ENCODE data around the gene BEND4. TPM values are rescaled to one million over a fixed set of nuclear protein-coding genes. Genes with fewer than 3 reads are reported as not detected.
"Not testable (repeated sequence)": the region's sequence is repeated elsewhere in the genome, so short reads cannot be mapped to it uniquely, and the experiment has no call there.

BEND4 gene
- polyA plus RNA-seq (2011; rRNA removed) (not detected in 2 replicates), polyA minus RNA-seq (2011; rRNA and poly(A)+ RNA removed) (not detected in 2 replicates)

DNA sequence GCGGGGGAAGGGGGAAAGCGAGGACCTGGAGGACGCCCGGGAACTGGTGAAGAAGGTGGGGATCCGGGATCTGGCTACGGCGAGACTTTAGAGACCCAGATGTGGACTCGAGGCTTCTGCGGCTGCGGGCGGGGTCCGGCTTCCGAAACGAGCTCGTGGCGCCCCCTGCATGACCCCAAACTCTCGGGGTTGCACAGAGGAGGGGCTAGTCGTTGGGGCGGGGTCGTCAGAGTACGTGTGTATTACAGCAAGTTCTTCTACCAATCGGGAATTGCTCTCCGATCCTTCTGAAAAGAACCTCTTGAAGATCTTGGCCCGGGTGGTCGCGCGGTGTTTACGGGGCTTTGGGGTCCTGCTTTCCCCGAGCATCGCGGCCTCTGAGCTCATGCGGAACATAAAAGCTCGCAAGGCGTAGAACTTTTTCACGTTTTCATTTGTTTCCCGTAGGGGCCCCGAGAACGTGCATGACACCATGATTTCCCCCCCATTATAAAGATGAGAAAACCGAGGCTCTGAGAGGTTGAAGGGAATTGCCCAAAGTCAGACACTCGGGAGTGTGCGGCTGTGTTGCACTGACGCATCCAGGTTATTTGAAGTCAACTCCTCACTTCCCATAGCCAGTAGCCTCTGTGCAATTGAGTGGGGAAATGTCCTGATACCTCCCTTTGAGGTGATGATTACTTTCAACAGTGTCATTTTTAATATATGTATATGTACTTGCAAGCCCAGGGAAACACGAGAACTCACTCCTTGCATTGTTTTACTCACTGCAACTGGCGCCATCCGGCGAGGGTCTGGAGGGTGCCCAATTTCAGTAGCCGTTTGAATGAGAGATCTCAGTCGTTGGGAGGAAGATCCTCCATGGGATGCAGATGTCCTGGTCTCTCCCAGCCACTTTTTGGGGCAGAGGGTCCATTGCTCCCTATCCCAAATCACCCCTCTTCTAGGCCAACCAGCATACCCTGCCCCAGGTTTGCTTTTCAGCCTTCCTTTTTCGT is at the start of gene BEND4:
BEND4 (minus strand) TSS at position 149 of the 998 bp plus-strand sequence. CDS start 512 bp downstream, outside the sequence.
- no peak for DNase-seq (ENCODE audit: low read depth)
- Histone ChIP-seq H3K4me3 (ENCODE audit: low read depth, low read length) (no peak within 1 kb of the TSS), H3K27me3 (ENCODE audit: control insufficient read depth, insufficient read depth, low read length) (peaks cover 24% of the 10 kb centered on the region), H3K36me3 (ENCODE audit: control insufficient read depth, insufficient read depth, low read length) (no peaks in the 10 kb centered on the region)
- ChIA-PET POLR2A (no interaction called here), CTCF (no interaction called here)
- TF ChIP-seq, protein P1, sequence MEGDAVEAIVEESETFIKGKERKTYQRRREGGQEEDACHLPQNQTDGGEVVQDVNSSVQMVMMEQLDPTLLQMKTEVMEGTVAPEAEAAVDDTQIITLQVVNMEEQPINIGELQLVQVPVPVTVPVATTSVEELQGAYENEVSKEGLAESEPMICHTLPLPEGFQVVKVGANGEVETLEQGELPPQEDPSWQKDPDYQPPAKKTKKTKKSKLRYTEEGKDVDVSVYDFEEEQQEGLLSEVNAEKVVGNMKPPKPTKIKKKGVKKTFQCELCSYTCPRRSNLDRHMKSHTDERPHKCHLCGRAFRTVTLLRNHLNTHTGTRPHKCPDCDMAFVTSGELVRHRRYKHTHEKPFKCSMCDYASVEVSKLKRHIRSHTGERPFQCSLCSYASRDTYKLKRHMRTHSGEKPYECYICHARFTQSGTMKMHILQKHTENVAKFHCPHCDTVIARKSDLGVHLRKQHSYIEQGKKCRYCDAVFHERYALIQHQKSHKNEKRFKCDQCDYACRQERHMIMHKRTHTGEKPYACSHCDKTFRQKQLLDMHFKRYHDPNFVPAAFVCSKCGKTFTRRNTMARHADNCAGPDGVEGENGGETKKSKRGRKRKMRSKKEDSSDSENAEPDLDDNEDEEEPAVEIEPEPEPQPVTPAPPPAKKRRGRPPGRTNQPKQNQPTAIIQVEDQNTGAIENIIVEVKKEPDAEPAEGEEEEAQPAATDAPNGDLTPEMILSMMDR (IDR thresholded peaks at IDR 0.05; ENCODE audit: insufficient read depth, low read depth, low read length): no peak

GRCh38 chr4:42197341-42197740 is 44.9 kb upstream of the BEND4 start:
- TF ChIP-seq, protein P1 (IDR thresholded peaks at IDR 0.05; ENCODE audit: insufficient read depth, low read depth, low read length): no peak
- H3K4me3 ChIP-seq (ENCODE audit: low read depth, low read length): no peak overlapping the region
- ChIA-PET CTCF (no interaction called here), POLR2A (no interaction called here)
- no peak for DNase-seq (ENCODE audit: low read depth)
- no peaks in the 10 kb centered on the region for H3K36me3 ChIP-seq (ENCODE audit: control insufficient read depth, insufficient read depth, low read length)
- no peaks in the 10 kb centered on the region for H3K27me3 ChIP-seq (ENCODE audit: control insufficient read depth, insufficient read depth, low read length)

GRCh38 chr4:42172921-42173320 is 20.5 kb upstream of the BEND4 start:
- ChIA-PET POLR2A (no interaction called here), CTCF (no interaction called here)
- DNase-seq (ENCODE audit: low read depth): no peak
- Histone ChIP-seq H3K36me3 (ENCODE audit: control insufficient read depth, insufficient read depth, low read length) (no peaks in the 10 kb centered on the region), H3K27me3 (ENCODE audit: control insufficient read depth, insufficient read depth, low read length) (no peaks in the 10 kb centered on the region), H3K4me3 (ENCODE audit: low read depth, low read length) (no peak overlapping the region)
- TF ChIP-seq, protein P1 (IDR thresholded peaks at IDR 0.05; ENCODE audit: insufficient read depth, low read depth, low read length): no peak

- POLR2A ChIA-PET: no interaction called here
- TF ChIP-seq, protein P1 (IDR thresholded peaks at IDR 0.05; ENCODE audit: insufficient read depth, low read depth, low read length): no peak
- Histone ChIP-seq H3K36me3 (ENCODE audit: control insufficient read depth, insufficient read depth, low read length) (no peaks in the 10 kb centered on the region), H3K4me3 (ENCODE audit: low read depth, low read length) (no peak overlapping the region), H3K27me3 (ENCODE audit: control insufficient read depth, insufficient read depth, low read length) (no peaks in the 10 kb centered on the region)
- DNase-seq (ENCODE audit: low read depth): no peak
- CTCF ChIA-PET: no interaction called here
Measured at GRCh38 chr4:42172128-42172790, 19.8 kb upstream of the BEND4 start.

- ChIA-PET CTCF (no interaction called here), POLR2A (no interaction called here)
- no peaks in the 10 kb centered on the region for H3K27me3 ChIP-seq (ENCODE audit: control insufficient read depth, insufficient read depth, low read length)
- no peak overlapping the region for H3K4me3 ChIP-seq (ENCODE audit: low read depth, low read length)
- H3K36me3 ChIP-seq (ENCODE audit: control insufficient read depth, insufficient read depth, low read length): no peaks in the 10 kb centered on the region
- DNase-seq (ENCODE audit: low read depth): no peak
- TF ChIP-seq, protein P1 (IDR thresholded peaks at IDR 0.05; ENCODE audit: insufficient read depth, low read depth, low read length): no peak
Measured at GRCh38 chr4:42167709-42168108, 15.3 kb upstream of the BEND4 start.

- CTCF ChIA-PET; H3K27me3 ChIP-seq (ENCODE audit: control insufficient read depth, insufficient read depth, low read length): not testable (repeated sequence)
Measured at GRCh38 chr4:42166186-42166585, 13.7 kb upstream of the BEND4 start.

More at GRCh38 chr4:42166186-42166585, 13.7 kb upstream of the BEND4 start:
- DNase-seq (ENCODE audit: low read depth); POLR2A ChIA-PET; H3K36me3 ChIP-seq (ENCODE audit: control insufficient read depth, insufficient read depth, low read length); H3K4me3 ChIP-seq (ENCODE audit: low read depth, low read length): not testable (repeated sequence)

All from BJ (cell line).